H1 (cell line): ENCODE results near the gene DOC2A. TPM values are rescaled to one million over a fixed set of nuclear protein-coding genes. Genes with fewer than 3 reads are reported as not detected.

Source experiments
- CREB1 ChIP-seq: IDR thresholded peaks from 2 replicates; pipeline ENCODE4 v1.6.1; 2012; ENCODE audit warnings: inconsistent platforms
- GTF2F1 ChIP-seq: IDR thresholded peaks from 2 replicates; pipeline ENCODE4 v1.6.1; 2012; ENCODE audit warnings: low read depth, low read length, improper control_type of control experiment, borderline replicate concordance
- SRF ChIP-seq: IDR thresholded peaks from 2 replicates; pipeline ENCODE4 v1.6.1; 2011; ENCODE audit warnings: mild to moderate bottlenecking, low read depth, low read length, moderate library complexity
- SUZ12 ChIP-seq: fragments of 200-600 bp; sonication (generic); IDR thresholded peaks from 2 replicates; pipeline ENCODE4 v1.6.1; 2012; ENCODE audit warnings: mild to moderate bottlenecking, inconsistent platforms, low read length, moderate library complexity, mixed read lengths
- polyA plus RNA-seq, 7 experiments: library from polyadenylated mRNA; depleted of rRNA in 3 of 7; stranded (reverse) in 5 of 7; unstranded in 2 of 7; fragments of >200 nt in 5 of 7; fragments of 200-250 nt in 2 of 7; gene quantifications; 1 replicate in 5 of 7; 2 replicates in 1 of 7; 4 replicates in 1 of 7; pipeline versions ENCODE4 v1.2.1 to v1.2.3, GENCODE V29; 2011 to 2013; ENCODE audit warnings: missing spikeins in 2 of 7, mixed read lengths in 2 of 7
- total RNA-seq: library from RNA; stranded (reverse); fragmentation: NEBNext Ultra II Directional; extraction: Animal tissue kit (Norgen Biotek cat#: 25700); gene quantifications from 2 replicates; pipeline ENCODE4 v1.2.1, GENCODE V29; 2021

DOC2A gene
- total and polyA plus RNA-seq, 2 of the 8 experiments (the other 6 are each of a cell fraction or from before 2014, with no cell fraction given): 13.9 to 20.7 TPM

DNA sequence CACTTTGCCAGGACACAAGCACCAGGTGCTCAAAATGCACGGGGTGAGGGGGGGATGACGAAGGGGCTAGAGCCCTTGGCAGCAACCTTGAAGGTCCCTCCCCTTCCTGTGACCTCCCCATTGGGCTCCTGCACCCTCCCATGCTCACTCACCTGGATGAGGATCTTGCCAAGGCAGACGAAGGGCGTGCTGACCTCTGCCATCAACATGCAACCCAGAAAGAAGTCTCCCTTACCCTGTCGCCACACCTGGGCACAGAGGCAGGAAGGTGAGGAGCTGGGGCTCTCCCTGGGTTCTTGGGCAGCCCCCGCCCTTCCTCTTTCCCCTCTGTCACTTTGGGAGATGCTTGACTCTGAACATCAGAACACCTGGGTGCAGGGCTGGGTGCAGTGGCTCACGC lies 14.7 kb upstream of the DOC2A start (continued):
- TF ChIP-seq GTF2F1 (no peak), CREB1 (no peak), SRF (no peak), SUZ12 (no peak)
